Measurements from ENCODE around the gene DOHH.

DOHH gene

DNA sequence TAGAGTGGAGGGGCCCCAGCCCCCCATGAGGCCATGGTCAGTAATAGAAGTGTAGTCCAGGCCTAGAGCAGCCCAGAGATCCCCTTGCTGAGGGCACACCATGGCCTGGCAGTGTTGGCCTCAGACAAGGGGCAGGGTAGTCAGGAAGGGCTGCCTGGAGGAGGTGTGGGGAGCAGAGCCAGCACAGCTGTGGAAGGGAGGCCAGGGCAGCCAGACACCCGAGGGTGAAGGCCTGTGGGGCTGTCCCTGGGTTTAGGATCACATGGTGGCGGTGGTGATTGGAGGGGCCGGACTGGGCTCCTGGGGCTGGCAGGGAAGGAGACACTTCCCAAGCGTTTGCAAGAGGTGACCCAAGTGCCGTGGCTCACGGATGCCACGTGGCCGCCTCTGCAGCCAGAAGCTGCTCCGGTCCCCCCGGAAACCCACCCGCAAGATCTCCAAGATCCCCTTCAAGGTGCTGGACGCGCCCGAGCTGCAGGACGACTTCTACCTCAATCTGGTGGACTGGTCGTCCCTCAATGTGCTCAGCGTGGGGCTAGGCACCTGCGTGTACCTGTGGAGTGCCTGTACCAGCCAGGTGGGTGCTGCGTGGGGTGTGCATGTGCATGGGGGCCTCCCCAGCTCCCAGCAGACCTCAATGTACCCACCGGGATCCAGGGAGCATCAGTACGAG, 26.9 kb upstream of the DOHH start:
- Mint-ChIP-seq H3K36me3 (peaks cover 4% of the 10 kb centered on the region), H3K27ac (no peak overlapping the region), H3K9me3 (no peaks in the 10 kb centered on the region)

DNA sequence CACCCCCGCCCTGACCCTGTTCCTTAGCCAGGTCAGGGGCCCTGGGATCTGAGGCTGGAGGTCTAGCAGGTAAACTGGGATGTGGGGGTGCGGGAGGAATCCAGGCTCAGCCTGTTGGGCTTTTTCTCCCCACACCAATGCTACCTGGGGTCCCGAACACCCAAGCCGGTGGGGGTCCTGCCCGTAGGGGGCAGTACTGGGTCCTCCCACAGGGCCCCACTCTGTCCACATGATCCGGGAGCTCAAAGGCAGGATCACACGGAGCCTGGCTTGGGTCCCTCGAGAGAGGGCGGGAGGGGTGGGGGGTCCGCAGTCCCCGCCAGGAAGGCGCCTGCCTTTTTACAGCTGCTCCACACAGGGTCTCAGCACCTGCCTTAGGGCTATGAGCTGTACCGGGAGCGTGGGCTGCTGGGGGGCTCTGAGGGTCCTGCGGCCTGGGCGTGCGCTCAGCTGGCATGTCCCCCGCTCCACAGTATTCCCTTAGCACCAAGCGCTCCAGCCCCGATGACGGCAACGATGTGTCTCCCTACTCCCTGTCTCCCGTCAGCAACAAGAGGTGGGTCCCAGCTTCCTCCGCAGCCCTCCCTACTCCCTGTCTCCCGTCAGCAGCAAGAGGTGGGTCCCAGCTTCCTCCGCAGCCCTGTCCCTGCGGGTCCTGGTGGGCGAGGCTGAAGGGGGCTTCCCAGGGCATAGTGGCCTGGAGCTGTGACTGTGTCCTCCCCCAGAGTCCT, 26.2 kb upstream of the DOHH start:
- Mint-ChIP-seq H3K4me3 (no peak overlapping the region), H3K4me1 (no peaks in the 10 kb centered on the region), H3K9me3 (no peaks in the 10 kb centered on the region), H3K27me3 (no peaks in the 10 kb centered on the region), H3K27ac (no peak overlapping the region), H3K36me3 (peaks cover 4% of the 10 kb centered on the region)

More for the DNA sequence above, 26.9 kb upstream of the DOHH start:
- H3K27me3 Mint-ChIP-seq, result no peaks in the 10 kb centered on the region
- no peak overlapping the region for H3K4me3 Mint-ChIP-seq
- H3K4me1 Mint-ChIP-seq, result no peaks in the 10 kb centered on the region

DNA sequence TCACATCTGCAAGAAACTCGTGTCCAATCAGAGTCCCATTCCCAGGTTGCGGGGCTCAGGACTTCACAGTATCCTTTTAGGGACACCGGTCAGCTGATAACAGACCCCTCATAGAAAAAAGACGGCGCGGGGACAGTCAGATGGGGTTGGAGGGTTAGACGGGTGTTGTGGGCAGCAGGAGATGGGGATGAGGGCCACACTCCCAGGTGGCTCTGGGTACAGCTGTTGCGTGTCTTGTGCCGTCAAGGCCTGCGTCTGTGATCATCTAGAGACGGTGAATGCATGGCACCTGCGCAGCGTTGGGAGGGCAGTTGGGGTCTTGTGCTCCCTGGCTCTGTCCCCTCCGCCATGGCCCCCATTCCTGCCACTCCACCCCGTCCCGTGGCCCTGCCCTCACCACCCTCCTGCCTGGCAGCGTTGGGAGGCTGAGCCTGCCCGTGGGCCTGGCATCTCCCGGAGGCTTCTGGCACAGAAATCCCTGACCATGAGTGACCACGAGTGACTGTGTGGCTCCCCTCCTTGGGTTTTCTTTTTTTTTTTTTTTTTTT, 24.5 kb upstream of the DOHH start:
- no peaks in the 10 kb centered on the region for H3K27me3 Mint-ChIP-seq
- peaks cover 4% of the 10 kb centered on the region for H3K36me3 Mint-ChIP-seq
- no peaks in the 10 kb centered on the region for H3K9me3 Mint-ChIP-seq
- no peak overlapping the region for H3K4me3 Mint-ChIP-seq
- H3K27ac Mint-ChIP-seq, result no peak overlapping the region
- H3K4me1 Mint-ChIP-seq, result peaks cover 6% of the 10 kb centered on the region

DNA sequence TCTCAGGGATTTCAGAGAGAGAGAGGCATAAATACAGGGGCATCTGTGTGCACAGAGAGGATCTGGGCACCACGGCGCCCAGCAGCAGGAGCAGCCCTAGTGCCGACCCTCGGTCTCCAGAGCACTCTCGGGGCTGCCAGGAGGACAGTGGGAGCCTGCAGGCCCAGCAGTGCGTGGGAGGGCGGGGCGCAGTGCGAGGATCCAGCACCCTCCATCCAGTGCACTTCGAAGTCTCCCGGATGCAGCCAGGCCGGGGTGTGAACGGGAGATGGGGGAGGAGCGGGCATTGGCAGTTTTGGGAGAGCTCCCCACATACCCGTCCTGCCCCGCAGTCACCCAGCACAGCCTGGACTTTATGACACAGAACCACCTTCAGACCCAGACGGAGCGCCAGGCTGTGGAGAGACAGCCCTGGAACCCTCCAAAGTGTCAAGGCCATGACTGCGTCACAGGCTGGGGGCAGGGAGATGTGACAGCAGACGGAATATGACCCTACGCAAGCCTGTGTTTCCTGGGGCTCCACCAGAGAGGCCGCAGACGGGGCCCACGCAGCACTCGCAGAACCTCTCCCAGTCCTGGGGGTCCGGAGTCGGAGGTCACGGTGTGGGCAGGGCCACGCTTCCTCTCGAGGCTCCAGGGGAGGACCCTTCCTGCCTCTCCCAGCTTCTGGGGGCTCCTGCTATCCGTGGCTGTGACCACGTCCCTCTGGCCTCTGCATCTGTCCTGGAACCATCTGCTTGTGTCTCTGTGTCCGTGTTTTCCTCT, 23.8 kb upstream of the DOHH start:
- H3K4me1 Mint-ChIP-seq, result peaks cover 6% of the 10 kb centered on the region
- no peaks in the 10 kb centered on the region for H3K27me3 Mint-ChIP-seq
- no peaks in the 10 kb centered on the region for H3K9me3 Mint-ChIP-seq
- no peak overlapping the region for H3K4me3 Mint-ChIP-seq
- H3K27ac Mint-ChIP-seq, result no peak overlapping the region
- H3K36me3 Mint-ChIP-seq, result peaks cover 4% of the 10 kb centered on the region

DNA sequence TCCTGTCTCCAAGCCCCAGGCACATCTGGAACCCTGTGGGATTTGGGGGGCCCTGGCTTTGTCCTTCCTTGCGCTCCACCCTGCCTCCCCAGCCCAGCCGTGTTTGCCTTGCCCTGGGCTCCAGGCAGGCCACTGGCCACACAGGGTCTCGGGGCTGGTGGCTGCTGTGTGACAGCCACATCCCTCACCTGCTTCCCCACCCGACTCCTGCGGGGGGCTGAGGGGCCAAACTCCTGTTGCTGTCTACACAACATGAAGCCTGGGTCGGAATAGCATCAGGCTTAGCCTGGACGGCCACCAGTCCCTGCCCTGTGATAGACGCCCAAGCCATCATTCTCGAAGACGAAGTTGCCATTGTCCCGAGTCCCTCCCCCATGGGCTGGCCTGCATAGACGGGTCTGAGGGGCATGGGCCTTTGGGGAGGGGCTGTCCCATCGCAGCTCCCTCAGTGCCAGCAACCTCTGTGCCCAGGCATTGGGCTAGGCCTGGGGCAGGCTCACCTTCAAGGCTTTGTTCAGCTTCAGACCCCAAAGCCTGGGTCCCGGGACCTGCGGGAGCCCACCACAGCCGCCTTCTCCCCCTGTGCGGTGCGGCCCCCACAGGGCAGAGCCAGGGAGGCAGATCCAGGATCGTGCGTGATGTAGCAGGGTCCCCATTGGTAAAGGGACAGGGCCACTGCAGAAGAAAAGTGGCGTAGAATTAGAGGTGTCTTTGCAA, 23.0 kb upstream of the DOHH start:
- peaks cover 4% of the 10 kb centered on the region for H3K36me3 Mint-ChIP-seq
- H3K4me1 Mint-ChIP-seq, result peaks cover 6% of the 10 kb centered on the region
- no peak overlapping the region for H3K4me3 Mint-ChIP-seq
- H3K27me3 Mint-ChIP-seq, result no peaks in the 10 kb centered on the region
- no peak overlapping the region for H3K27ac Mint-ChIP-seq
- H3K9me3 Mint-ChIP-seq, result no peaks in the 10 kb centered on the region

DNA sequence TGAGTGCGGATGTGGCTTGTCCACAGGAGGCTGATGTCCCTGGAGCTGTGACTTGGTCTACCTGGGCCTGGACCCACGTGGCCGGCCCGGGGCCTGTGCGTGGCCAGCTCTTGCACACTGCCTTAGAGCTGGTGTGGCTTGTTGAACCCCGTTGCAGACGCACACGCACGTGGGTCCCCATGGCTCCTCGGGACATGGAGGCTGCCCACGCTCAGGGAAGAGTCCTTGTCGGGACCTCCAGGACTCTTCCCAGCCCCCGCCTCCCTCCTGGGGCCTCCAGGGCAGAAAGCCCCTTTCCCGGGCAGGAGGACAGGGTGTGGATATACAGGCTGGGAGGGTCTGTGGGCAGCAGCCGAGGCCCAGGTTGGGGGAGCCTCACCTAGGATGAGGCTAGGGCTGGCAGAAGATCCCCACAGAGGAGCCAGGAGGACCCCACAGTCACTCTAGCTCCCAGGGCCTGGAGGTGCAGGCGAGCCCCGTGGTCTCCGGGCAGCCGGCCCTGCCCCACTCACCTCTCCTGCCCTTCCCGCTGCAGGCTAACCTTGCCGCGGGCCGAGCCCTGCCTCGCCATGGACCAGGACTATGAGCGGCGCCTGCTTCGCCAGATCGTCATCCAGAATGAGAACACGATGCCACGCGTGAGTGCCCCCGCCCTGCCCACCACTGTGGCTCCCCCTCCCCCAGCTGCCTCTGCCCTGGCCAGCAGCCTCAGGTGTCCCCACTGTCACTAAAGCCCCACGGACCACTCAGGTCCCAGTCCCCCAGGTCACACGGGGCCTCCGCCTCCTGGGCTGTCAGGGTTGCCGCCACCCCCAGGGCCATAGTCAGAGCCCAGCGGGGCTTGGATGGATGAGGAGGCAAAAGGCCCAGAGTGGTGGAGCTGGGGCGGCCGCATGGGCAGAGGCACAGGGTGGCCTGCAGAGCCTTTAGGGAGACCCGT, 22.2 kb upstream of the DOHH start:
- H3K27me3 Mint-ChIP-seq, result no peaks in the 10 kb centered on the region
- peaks cover 4% of the 10 kb centered on the region for H3K36me3 Mint-ChIP-seq
- H3K27ac Mint-ChIP-seq, result no peak overlapping the region
- H3K4me1 Mint-ChIP-seq, result peaks cover 6% of the 10 kb centered on the region
- H3K9me3 Mint-ChIP-seq, result no peaks in the 10 kb centered on the region
- no peak overlapping the region for H3K4me3 Mint-ChIP-seq

DNA sequence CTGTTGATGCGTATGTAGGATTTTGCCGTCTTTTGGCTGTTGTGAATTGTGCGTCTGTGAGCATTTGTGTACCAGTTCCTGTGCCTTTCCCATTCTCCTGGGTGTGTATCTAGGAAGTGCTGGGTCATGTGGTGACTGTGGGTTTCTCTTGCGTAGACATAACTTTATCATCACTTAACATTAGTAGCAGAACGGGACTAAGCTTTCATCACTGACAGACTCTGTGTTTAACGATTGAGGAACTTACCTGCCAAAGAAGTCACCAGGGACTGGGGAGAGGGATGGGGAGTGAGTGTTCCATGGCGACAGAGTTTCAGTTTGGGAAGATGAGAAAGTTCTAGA, 20.6 kb upstream of the DOHH start:
- H3K36me3 Mint-ChIP-seq, result peaks cover 3% of the 10 kb centered on the region
- peaks cover 17% of the 10 kb centered on the region for H3K4me1 Mint-ChIP-seq
- no peaks in the 10 kb centered on the region for H3K27me3 Mint-ChIP-seq
- H3K9me3 Mint-ChIP-seq, result no peaks in the 10 kb centered on the region
- H3K4me3 Mint-ChIP-seq, result no peak overlapping the region
- no peak overlapping the region for H3K27ac Mint-ChIP-seq

DNA sequence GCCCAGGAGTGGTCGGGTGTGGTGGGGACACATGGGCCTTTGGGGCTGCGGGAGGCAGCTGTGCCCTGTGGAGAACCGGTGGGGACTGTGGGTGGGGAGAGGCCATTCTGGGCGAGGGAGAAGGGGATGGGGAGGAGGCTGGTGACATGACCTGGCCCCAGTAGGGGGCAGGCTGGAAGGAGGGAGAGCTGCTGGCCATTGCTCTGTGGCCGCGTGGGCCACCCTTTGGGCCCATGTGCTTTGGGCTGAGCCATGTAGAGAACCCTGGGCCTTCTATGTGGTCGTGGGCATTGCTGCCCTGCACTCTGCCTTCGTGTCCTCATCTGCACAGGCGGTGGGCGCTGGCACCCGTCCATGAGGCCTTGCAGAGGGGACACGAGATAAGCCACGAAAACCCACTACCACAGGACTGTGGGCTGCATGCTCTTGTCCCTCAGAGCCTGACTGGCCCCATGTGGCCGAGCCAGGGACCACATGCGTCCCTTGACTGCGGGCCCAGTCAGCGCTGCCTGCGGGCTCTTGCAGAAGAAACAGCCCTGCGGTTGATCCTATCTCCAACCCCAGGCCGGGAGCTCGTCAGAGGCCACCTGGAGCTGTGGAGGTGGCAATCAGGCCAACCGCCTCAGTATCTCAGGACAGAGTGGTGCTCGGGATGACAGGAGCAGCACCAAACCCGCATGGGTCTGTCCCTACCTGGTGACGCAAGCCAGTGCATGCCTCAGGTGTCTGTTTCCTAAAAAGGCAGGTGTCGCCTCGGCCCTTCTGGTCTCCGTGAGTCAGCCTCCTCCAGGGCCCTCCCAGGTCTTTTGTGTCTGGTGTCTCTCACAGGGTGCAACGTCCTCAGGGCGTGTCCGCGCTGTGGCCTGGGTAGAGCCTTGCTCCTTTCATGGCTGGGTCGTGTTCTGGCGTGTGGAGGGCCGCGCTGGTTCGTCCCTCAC, 20.0 kb upstream of the DOHH start:
- Mint-ChIP-seq H3K4me3 (no peak overlapping the region), H3K27me3 (no peaks in the 10 kb centered on the region), H3K36me3 (peaks cover 3% of the 10 kb centered on the region), H3K9me3 (no peaks in the 10 kb centered on the region), H3K4me1 (peaks cover 23% of the 10 kb centered on the region), H3K27ac (no peak overlapping the region)

DNA sequence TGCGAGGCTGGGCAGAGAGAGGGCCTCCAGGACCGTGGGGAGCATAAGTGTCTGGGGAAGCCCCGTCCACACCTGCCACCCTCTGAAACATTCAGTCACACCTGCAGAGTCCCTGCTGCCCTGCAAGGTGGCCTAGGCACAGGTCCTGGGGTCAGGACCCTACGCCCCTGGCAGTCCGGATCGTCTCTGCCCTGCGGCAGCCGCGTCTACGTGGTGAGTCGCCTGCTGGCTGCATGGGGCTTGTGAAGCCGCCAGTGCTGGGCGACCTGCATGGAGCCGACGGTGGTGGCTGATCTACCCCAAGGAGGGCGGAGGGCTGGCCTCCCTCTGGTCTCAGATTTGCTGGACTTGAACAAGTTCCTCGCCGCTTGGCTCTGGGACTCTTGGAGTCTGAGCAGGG, 18.7 kb upstream of the DOHH start:
- H3K27ac Mint-ChIP-seq, result no peak overlapping the region
- no peaks in the 10 kb centered on the region for H3K27me3 Mint-ChIP-seq
- peaks cover 3% of the 10 kb centered on the region for H3K36me3 Mint-ChIP-seq
- no peak overlapping the region for H3K4me3 Mint-ChIP-seq
- peaks cover 33% of the 10 kb centered on the region for H3K4me1 Mint-ChIP-seq
- no peaks in the 10 kb centered on the region for H3K9me3 Mint-ChIP-seq

DNA sequence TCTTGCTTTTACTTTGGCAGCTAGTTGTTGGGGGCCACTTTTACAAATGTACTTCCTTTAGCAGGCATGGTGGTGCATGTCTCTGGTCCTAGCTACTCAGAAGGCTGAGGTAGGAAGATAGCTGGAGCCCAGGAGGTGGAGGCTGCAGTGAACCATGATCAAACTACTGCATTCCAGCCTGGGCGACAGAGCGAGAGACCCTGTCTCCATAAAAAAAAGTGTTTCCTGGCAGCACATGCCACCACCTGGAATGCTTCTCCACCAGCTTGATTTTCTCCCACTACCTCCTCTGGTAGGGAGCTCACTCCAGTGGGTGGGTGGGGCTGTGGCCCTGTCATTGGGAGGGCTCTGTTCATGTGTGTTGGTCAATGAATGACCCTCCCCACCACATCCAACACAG, 18.2 kb upstream of the DOHH start:
- Mint-ChIP-seq H3K27me3 (no peaks in the 10 kb centered on the region), H3K27ac (no peak overlapping the region), H3K4me1 (peaks cover 35% of the 10 kb centered on the region), H3K36me3 (peaks cover 3% of the 10 kb centered on the region), H3K4me3 (no peak overlapping the region), H3K9me3 (no peaks in the 10 kb centered on the region)

DNA sequence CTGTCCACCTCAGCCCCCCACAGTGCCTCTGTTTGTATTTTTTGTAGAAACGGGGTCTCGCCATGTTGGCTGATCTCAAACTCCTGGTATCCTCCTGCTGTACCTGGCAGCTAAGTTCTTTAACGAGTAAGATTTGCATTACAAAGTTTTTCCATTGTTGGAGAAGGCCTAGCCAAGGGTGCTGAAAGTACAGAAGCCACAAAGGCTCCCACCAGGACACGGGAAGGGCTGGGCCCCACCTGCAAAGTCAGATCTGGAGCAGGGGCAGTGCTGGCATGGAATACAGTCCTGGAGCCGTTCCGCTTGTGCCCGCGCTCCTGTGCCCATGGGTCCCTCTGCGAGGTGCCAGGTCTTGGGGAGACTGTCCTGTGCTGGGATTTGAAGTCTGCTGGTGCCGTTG, 17.8 kb upstream of the DOHH start:
- Mint-ChIP-seq H3K27ac (no peak overlapping the region), H3K4me1 (peaks cover 37% of the 10 kb centered on the region), H3K4me3 (no peak overlapping the region), H3K9me3 (no peaks in the 10 kb centered on the region), H3K27me3 (no peaks in the 10 kb centered on the region), H3K36me3 (peaks cover 3% of the 10 kb centered on the region)

DNA sequence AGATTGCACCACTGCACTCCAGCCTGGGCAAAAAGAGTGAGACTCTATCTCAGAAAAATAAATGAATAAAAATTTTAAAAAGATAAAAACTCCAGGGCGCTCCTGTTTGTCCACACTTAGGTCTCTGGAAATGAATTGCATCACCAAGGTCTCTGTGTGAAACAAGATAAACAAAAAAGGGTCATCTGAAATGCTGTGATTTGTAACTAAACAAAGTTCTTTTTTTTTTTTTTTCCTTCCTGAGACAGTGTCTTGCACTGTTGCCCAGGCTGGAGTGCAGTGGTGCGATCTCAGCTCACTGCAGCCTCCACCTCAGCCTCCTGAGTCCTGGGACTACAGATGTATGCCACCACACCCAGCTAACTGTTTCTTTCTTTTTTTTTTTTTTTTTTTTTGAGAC, 17.2 kb upstream of the DOHH start:
- peaks cover 3% of the 10 kb centered on the region for H3K36me3 Mint-ChIP-seq
- H3K27ac Mint-ChIP-seq, result no peak overlapping the region
- no peaks in the 10 kb centered on the region for H3K27me3 Mint-ChIP-seq
- no peaks in the 10 kb centered on the region for H3K9me3 Mint-ChIP-seq
- H3K4me3 Mint-ChIP-seq, result no peak overlapping the region
- H3K4me1 Mint-ChIP-seq, result peaks cover 37% of the 10 kb centered on the region

DNA sequence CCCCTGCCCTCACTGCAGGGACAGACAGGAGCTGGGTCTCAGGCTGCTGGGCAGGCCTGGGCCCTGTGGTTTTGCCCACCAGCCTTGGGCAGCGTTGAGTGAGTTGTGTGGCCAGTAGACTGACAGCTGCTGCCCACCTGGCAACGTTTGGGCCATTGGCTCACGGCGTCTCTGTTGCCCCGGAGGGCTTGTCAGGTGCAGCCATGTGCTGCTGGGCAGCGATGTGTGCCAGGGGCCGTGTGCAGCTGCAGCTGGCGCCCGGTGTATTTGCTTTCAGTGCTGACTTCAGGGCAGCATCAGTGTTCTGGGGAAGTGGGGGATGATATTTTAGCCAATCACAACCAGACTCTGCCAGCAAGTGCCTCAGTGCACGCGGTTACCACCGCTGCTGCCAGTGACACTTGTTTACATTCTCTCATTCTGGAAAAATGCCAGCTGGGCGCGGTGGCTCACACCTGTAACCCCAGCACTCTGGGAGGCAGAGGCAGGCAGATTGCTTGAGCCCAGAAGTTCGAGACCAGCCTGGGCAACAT, 16.3 kb upstream of the DOHH start:
- H3K27me3 Mint-ChIP-seq, result no peaks in the 10 kb centered on the region
- H3K36me3 Mint-ChIP-seq, result peaks cover 3% of the 10 kb centered on the region
- H3K4me1 Mint-ChIP-seq, result peaks cover 37% of the 10 kb centered on the region
- no peak overlapping the region for H3K4me3 Mint-ChIP-seq
- H3K9me3 Mint-ChIP-seq, result no peaks in the 10 kb centered on the region
- H3K27ac Mint-ChIP-seq, result no peak overlapping the region

Data from activated naive CD4-positive, alpha-beta T cell treated with anti-CD3 and anti-CD28 coated beads, Interleukin-2, amount 50 U/mL, for 24 hours (primary cell).